CD4-positive, CD25-positive, alpha-beta regulatory T cell (primary cell): Measurements from ENCODE around the gene EVC2. TPM values are rescaled to one million over a fixed set of nuclear protein-coding genes. Genes with fewer than 3 reads are reported as not detected.

Experiments
- ATAC-seq, 2 donors: fragments of 150-1000 bp; cut with Tn5 transposase; one replicate each; pipeline ENCODE4 v1.10.0; 2021; ENCODE audit warnings: low read depth in 2 of 2, moderate number of reproducible peaks in 2 of 2, moderate library complexity in 1 of 2
- DNase-seq, 3 donors: peaks; one replicate each; pipeline versions ENCODE4 v3.0.0 to v3.0.0-alpha.2; 2012 to 2022; ENCODE audit warnings: mixed read lengths in 1 of 3
- H3K27ac ChIP-seq: one replicate; pipeline ENCODE4 v1.7.0; 2013; ENCODE audit warnings: mild to moderate bottlenecking, low read length; ENCODE audit not compliant: insufficient read depth, poor library complexity, severe bottlenecking
- H3K27me3 ChIP-seq: one replicate; pipeline ENCODE4 v1.7.0; 2013; ENCODE audit warnings: low read length; ENCODE audit not compliant: control insufficient read depth, insufficient read depth
- H3K36me3 ChIP-seq: one replicate; pipeline ENCODE4 v1.7.0; 2013; ENCODE audit warnings: mild to moderate bottlenecking, low read length, moderate library complexity; ENCODE audit not compliant: control insufficient read depth, insufficient read depth
- H3K4me1 ChIP-seq: 2 replicates; pipeline ENCODE4 v1.7.0; 2013; ENCODE audit warnings: mild to moderate bottlenecking, low read length; ENCODE audit not compliant: insufficient read depth, control insufficient read depth, poor library complexity, severe bottlenecking
- H3K4me3 ChIP-seq: one replicate; pipeline ENCODE4 v1.7.0; 2013; ENCODE audit warnings: low read depth, mild to moderate bottlenecking, low read length, moderate library complexity
- H3K9me3 ChIP-seq, 2 experiments: 1 replicate in 1 of 2; 2 replicates in 1 of 2; pipeline ENCODE4 v1.7.0; 2013; ENCODE audit warnings: low read length in 2 of 2, mild to moderate bottlenecking in 1 of 2, moderate library complexity in 1 of 2; ENCODE audit not compliant: control insufficient read depth in 2 of 2
- H3K27ac Mint-ChIP-seq, 3 donors: one replicate each; pipeline ENCODE4 v1.8.0; 2020 to 2022; ENCODE audit warnings: mild to moderate bottlenecking in 3 of 3, mixed read lengths in 3 of 3, moderate library complexity in 2 of 3
- H3K27me3 Mint-ChIP-seq: one replicate; pipeline ENCODE4 v1.8.0; 2022; ENCODE audit warnings: mild to moderate bottlenecking, mixed read lengths
- H3K36me3 Mint-ChIP-seq: one replicate; pipeline ENCODE4 v1.8.0; 2020; ENCODE audit warnings: mixed read lengths
- H3K4me1 Mint-ChIP-seq, 4 donors: one replicate each; pipeline ENCODE4 v1.8.0; 2020 to 2022; ENCODE audit warnings: mixed read lengths in 4 of 4, mild to moderate bottlenecking in 1 of 4
- H3K4me3 Mint-ChIP-seq, 4 donors: one replicate each; pipeline ENCODE4 v1.8.0; 2020 to 2022; ENCODE audit warnings: mild to moderate bottlenecking in 4 of 4, mixed read lengths in 4 of 4, moderate library complexity in 3 of 4
- H3K9me3 Mint-ChIP-seq, 7 donors: one replicate each; pipeline ENCODE4 v1.8.0; 2020 to 2022; ENCODE audit warnings: mixed read lengths in 7 of 7, mild to moderate bottlenecking in 3 of 7, moderate library complexity in 2 of 7
- polyA plus RNA-seq, 4 donors: library from polyadenylated mRNA; unstranded; fragments of 300-500 nt; fragmentation: Illumina TruSeq; gene quantifications; one replicate each; pipeline ENCODE4 v1.2.3, GENCODE V29; 2021
- total RNA-seq: library from RNA; stranded (reverse); gene quantifications from one replicate; pipeline ENCODE4 v1.2.3, GENCODE V29; 2022

EVC2 gene
- total and polyA plus RNA-seq, 5 donors from 2014 or later: 0.03 to 3.2 (median 0.85) TPM

DNA sequence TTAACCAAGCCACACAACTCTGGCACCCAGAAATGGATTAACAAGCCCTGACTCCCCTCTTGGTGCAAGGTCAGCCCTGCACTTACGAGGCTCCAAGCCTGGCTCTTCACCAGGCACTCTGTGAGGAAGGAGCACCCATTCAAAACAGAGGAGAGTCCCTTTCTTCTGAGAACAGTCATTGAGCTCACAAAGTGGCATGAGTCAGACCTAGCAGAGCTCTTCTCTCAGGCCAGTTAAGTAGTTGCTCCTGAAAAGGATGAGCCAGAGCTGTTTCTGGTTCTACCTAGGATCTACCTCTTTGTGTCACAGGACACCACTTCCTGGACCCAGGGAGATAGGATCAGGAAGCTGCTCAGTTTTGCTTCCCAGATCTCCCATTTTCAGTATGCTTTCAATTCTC lies 48.2 kb downstream of the EVC2 start:
- H3K27me3 Mint-ChIP-seq: no peaks in the 10 kb centered on the region
- H3K4me3 Mint-ChIP-seq: no peak overlapping the region
- Histone ChIP-seq H3K27me3 (no peaks in the 10 kb centered on the region), H3K9me3 (peaks cover 0 to 2% of the 10 kb centered on the region in 2 experiments), H3K4me3 (no peak overlapping the region), H3K4me1 (no peaks in the 10 kb centered on the region), H3K27ac (no peak overlapping the region), H3K36me3 (no peaks in the 10 kb centered on the region)
- peaks cover 0 to 8% (median 0%) of the 10 kb centered on the region in 7 donors for H3K9me3 Mint-ChIP-seq
- no peak for DNase-seq
- no peak for ATAC-seq
- H3K27ac Mint-ChIP-seq: no peak overlapping the region
- H3K4me1 Mint-ChIP-seq: no peaks in the 10 kb centered on the region
- no peaks in the 10 kb centered on the region for H3K36me3 Mint-ChIP-seq

- no peak overlapping the region for H3K27ac ChIP-seq
- no peaks in the 10 kb centered on the region for H3K4me1 ChIP-seq
- H3K27me3 ChIP-seq: no peaks in the 10 kb centered on the region
- no peaks in the 10 kb centered on the region for H3K36me3 ChIP-seq
- ATAC-seq (no peak), DNase-seq (no peak)
- no peaks in the 10 kb centered on the region for H3K36me3 Mint-ChIP-seq
- H3K9me3 Mint-ChIP-seq: peaks cover 0 to 8% (median 0%) of the 10 kb centered on the region in 7 donors
- H3K9me3 ChIP-seq: peaks cover 0 to 2% of the 10 kb centered on the region in 2 experiments
- H3K27ac Mint-ChIP-seq: no peak overlapping the region
- H3K27me3 Mint-ChIP-seq: no peaks in the 10 kb centered on the region
- no peak overlapping the region for H3K4me3 ChIP-seq
- H3K4me1 Mint-ChIP-seq: no peaks in the 10 kb centered on the region
- H3K4me3 Mint-ChIP-seq: no peak overlapping the region
Measured at GRCh38 chr4:5658974-5659373, 49.4 kb downstream of the EVC2 start.

GRCh38 chr4:5656415-5656814 lies 51.9 kb downstream of the EVC2 start:
- Mint-ChIP-seq H3K27me3 (no peaks in the 10 kb centered on the region), H3K27ac (no peak overlapping the region), H3K4me3 (no peak overlapping the region), H3K4me1 (no peaks in the 10 kb centered on the region), H3K9me3 (peaks cover 0 to 5% (median 0%) of the 10 kb centered on the region in 7 donors), H3K36me3 (no peaks in the 10 kb centered on the region)
- H3K9me3 ChIP-seq: no peaks in the 10 kb centered on the region
- no peak overlapping the region for H3K27ac ChIP-seq
- ATAC-seq (no peak), DNase-seq (no peak)
- no peaks in the 10 kb centered on the region for H3K36me3 ChIP-seq
- no peak overlapping the region for H3K4me3 ChIP-seq
- H3K27me3 ChIP-seq: no peaks in the 10 kb centered on the region
- no peaks in the 10 kb centered on the region for H3K4me1 ChIP-seq

DNA sequence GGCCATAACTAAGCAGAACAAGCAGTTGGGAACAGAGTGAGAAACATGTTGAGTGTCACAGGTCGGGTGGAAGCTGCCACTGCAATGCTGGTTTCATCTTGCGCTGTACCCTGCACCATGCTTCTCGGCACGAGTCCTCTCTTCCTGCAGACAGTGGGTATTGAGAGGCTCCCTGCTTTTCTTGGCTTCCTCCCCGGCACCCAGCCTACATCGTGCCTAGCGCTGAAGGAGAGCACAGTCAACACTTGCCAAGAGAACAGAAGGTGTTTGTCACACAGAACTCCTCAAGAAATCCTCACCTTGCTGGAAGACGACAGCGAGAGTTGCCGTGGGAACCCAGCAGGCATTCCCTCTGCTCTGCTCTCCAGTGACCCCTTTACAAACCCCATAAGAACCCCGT lies 53.6 kb downstream of the EVC2 start:
- Histone ChIP-seq H3K4me1 (no peaks in the 10 kb centered on the region), H3K27me3 (no peaks in the 10 kb centered on the region), H3K9me3 (no peaks in the 10 kb centered on the region), H3K27ac (no peak overlapping the region), H3K36me3 (no peaks in the 10 kb centered on the region), H3K4me3 (no peak overlapping the region)
- H3K36me3 Mint-ChIP-seq: no peaks in the 10 kb centered on the region
- H3K27me3 Mint-ChIP-seq: no peaks in the 10 kb centered on the region
- no peaks in the 10 kb centered on the region for H3K4me1 Mint-ChIP-seq
- H3K4me3 Mint-ChIP-seq: no peak overlapping the region
- peaks cover 0 to 2% (median 0%) of the 10 kb centered on the region in 7 donors for H3K9me3 Mint-ChIP-seq
- DNase-seq (no peak), ATAC-seq (no peak)
- no peak overlapping the region for H3K27ac Mint-ChIP-seq

GRCh38 chr4:5651089-5651488 lies 57.3 kb downstream of the EVC2 start:
- ATAC-seq (no peak), DNase-seq (no peak)
- no peaks in the 10 kb centered on the region for H3K36me3 ChIP-seq
- H3K27me3 Mint-ChIP-seq: no peaks in the 10 kb centered on the region
- no peaks in the 10 kb centered on the region for H3K36me3 Mint-ChIP-seq
- no peak overlapping the region for H3K27ac ChIP-seq
- H3K4me3 Mint-ChIP-seq: no peak overlapping the region
- no peaks in the 10 kb centered on the region for H3K9me3 ChIP-seq
- no peaks in the 10 kb centered on the region for H3K4me1 Mint-ChIP-seq
- peaks cover 0 to 1% (median 0%) of the 10 kb centered on the region in 7 donors for H3K9me3 Mint-ChIP-seq
- no peaks in the 10 kb centered on the region for H3K4me1 ChIP-seq
- H3K27me3 ChIP-seq: no peaks in the 10 kb centered on the region
- no peak overlapping the region for H3K27ac Mint-ChIP-seq
- H3K4me3 ChIP-seq: no peak overlapping the region

- Mint-ChIP-seq H3K27ac (no peak overlapping the region), H3K27me3 (no peaks in the 10 kb centered on the region), H3K4me1 (no peaks in the 10 kb centered on the region), H3K36me3 (no peaks in the 10 kb centered on the region), H3K4me3 (no peak overlapping the region), H3K9me3 (peaks cover 0 to 1% (median 0%) of the 10 kb centered on the region in 7 donors)
- Histone ChIP-seq H3K36me3 (no peaks in the 10 kb centered on the region), H3K4me1 (no peaks in the 10 kb centered on the region), H3K27me3 (no peaks in the 10 kb centered on the region), H3K27ac (no peak overlapping the region), H3K4me3 (no peak overlapping the region), H3K9me3 (no peaks in the 10 kb centered on the region)
- ATAC-seq (no peak), DNase-seq (no peak)
Measured at GRCh38 chr4:5650040-5650439, 58.3 kb downstream of the EVC2 start.

DNA sequence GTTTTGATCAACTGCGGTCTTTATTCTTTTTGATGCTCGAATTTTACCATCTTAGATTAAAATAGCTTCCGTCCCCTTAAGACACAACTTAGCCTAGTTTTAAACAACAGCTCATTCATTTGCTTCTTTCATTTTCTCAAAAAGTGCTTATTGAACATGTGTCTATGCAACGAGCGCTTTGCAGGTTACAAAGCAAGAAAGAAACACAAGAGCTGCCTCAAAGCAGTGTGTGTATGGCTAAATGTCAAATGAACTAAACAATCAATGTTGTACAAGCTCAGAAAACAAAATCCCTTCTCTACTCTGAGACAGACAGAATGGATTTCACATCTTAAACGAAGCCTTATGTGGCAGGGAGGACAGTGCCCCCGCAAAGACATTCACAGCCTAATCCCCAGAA lies 61.0 kb downstream of the EVC2 start:
- no peak overlapping the region for H3K4me3 Mint-ChIP-seq
- Histone ChIP-seq H3K27me3 (no peaks in the 10 kb centered on the region), H3K36me3 (no peaks in the 10 kb centered on the region), H3K4me3 (no peak overlapping the region), H3K9me3 (no peaks in the 10 kb centered on the region), H3K27ac (no peak overlapping the region), H3K4me1 (no peaks in the 10 kb centered on the region)
- H3K27ac Mint-ChIP-seq: no peak overlapping the region
- ATAC-seq (no peak), DNase-seq (no peak)
- no peaks in the 10 kb centered on the region for H3K36me3 Mint-ChIP-seq
- H3K4me1 Mint-ChIP-seq: no peaks in the 10 kb centered on the region
- no peaks in the 10 kb centered on the region for H3K27me3 Mint-ChIP-seq
- H3K9me3 Mint-ChIP-seq: peaks cover 0 to 1% (median 0%) of the 10 kb centered on the region in 7 donors

- H3K4me1 Mint-ChIP-seq: no peaks in the 10 kb centered on the region
- H3K9me3 Mint-ChIP-seq: peaks cover 0 to 6% (median 0%) of the 10 kb centered on the region in 7 donors
- no peaks in the 10 kb centered on the region for H3K4me1 ChIP-seq
- DNase-seq (no peak), ATAC-seq (no peak)
- no peaks in the 10 kb centered on the region for H3K9me3 ChIP-seq
- no peaks in the 10 kb centered on the region for H3K36me3 Mint-ChIP-seq
- H3K27me3 Mint-ChIP-seq: no peaks in the 10 kb centered on the region
- no peak overlapping the region for H3K27ac Mint-ChIP-seq
- no peaks in the 10 kb centered on the region for H3K27me3 ChIP-seq
- H3K36me3 ChIP-seq: no peaks in the 10 kb centered on the region
- no peak overlapping the region for H3K4me3 ChIP-seq
- H3K4me3 Mint-ChIP-seq: no peak overlapping the region
- H3K27ac ChIP-seq: no peak overlapping the region
Measured at GRCh38 chr4:5640096-5640495, 68.3 kb downstream of the EVC2 start.
